HCT116 (cell line): ENCODE data around the gene PLA2G4C. TPM values are rescaled to one million over a fixed set of nuclear protein-coding genes. Genes with fewer than 3 reads are reported as not detected.

ENCODE experiments used
- ATAC-seq: fragments of 200-7000 bp; cut with Tn5 transposase; 2 replicates; pipeline ENCODE4 v1.9.1; 2020; ENCODE audit warnings: mild to moderate bottlenecking, moderate library complexity
- BruUV-seq: library from RNA; stranded (reverse); fragments of 400-500 nt; replicated peaks from 2 replicates; lab custom pipeline; 2021; lab: Mats Ljungman, UMichigan
- CTCF ChIA-PET: fragments of 300-600 bp; sonication (Branson Sonifier 250); formaldehyde crosslinking; loops from one replicate; lab custom pipeline; 2021; ENCODE audit warnings: antibody characterized with exemption; lab: Charles Lee
- POLR2A ChIA-PET: fragments of 300-600, 350-600 bp; sonication (Branson Sonifier 250); formaldehyde crosslinking; loops from one replicate; lab custom pipeline; 2021; ENCODE audit warnings: antibody characterized with exemption; lab: Charles Lee
- RAD21 ChIA-PET, 2 experiments: fragments of 300-600 bp; sonication (Branson Sonifier 250); formaldehyde crosslinking; loops; one replicate each; lab custom pipeline; 2023; ENCODE audit warnings: low total read pairs in 2 of 2; ENCODE audit not compliant: uncharacterized antibody in 2 of 2, unreplicated experiment in 2 of 2, low non-redundant PET in 1 of 2; lab: Charles Lee
- DNase-seq: peaks from one replicate; pipeline ENCODE4 v3.0.0-alpha.2; 2010; ENCODE audit warnings: low read depth, low spot score
- H2AFZ ChIP-seq: fragments of 200-600 bp; shearing (Covaris generic), sonication (generic); 2 replicates; pipeline ENCODE4 v1.6.1; 2017; ENCODE audit warnings: low read depth, mixed run types, mixed read lengths, antibody characterized with exemption, low read length; ENCODE audit not compliant: poor library complexity, severe bottlenecking
- H3K27ac ChIP-seq: 2 replicates; pipeline ENCODE4 v1.5.1; 2012; ENCODE audit warnings: low read depth, low read length
- H3K27me3 ChIP-seq: fragments of 200-600 bp; sonication (generic); 2 replicates; pipeline ENCODE4 v1.6.1; 2016; ENCODE audit warnings: mixed run types, low read length, mixed read lengths; ENCODE audit not compliant: insufficient read depth
- H3K36me3 ChIP-seq, 2 experiments: fragments of 200-500 bp in 1 of 2; fragments of 200-600 bp in 1 of 2; sonication (Bioruptor generic) in 1 of 2; sonication (generic) in 1 of 2; 2 replicates each; pipeline versions ENCODE4 v1.5.1 to v1.6.1; 2014 to 2016; ENCODE audit warnings: low read length in 2 of 2, inconsistent platforms in 1 of 2, mixed read lengths in 1 of 2, mixed run types in 1 of 2; ENCODE audit not compliant: insufficient read depth in 2 of 2, control insufficient read depth in 1 of 2
- H3K4me1 ChIP-seq, 2 experiments: fragments of 200-600 bp in 1 of 2; sonication (generic) in 1 of 2; 2 replicates each; pipeline versions ENCODE4 v1.5.1 to v1.6.1; 2012 to 2017; ENCODE audit warnings: low read length in 2 of 2, inconsistent platforms in 1 of 2, mild to moderate bottlenecking in 1 of 2, mixed read lengths in 1 of 2, mixed run types in 1 of 2, moderate library complexity in 1 of 2; ENCODE audit not compliant: insufficient read depth in 2 of 2, control insufficient read depth in 1 of 2
- H3K4me2 ChIP-seq: fragments of 200-600 bp; sonication (generic); 2 replicates; pipeline ENCODE4 v1.6.1; 2017; ENCODE audit warnings: mixed run types, low read length, mixed read lengths
- H3K4me3 ChIP-seq, 2 experiments: fragments of 200-600 bp in 1 of 2; sonication (generic) in 1 of 2; replicated peaks in 1 of 2; 2 replicates each; pipeline ENCODE4 v1.5.1; 2011 to 2016; ENCODE audit warnings: low read length in 2 of 2, control low read depth in 1 of 2, low read depth in 1 of 2, mild to moderate bottlenecking in 1 of 2, mixed read lengths in 1 of 2, mixed run types in 1 of 2
- H3K79me2 ChIP-seq: fragments of 200-600 bp; sonication (generic); 2 replicates; pipeline ENCODE4 v1.6.1; 2017; ENCODE audit warnings: mild to moderate bottlenecking, mixed run types, low read length, moderate library complexity, mixed read lengths; ENCODE audit not compliant: insufficient read depth
- H3K9ac ChIP-seq: fragments of 200-600 bp; sonication (generic); 2 replicates; pipeline ENCODE4 v1.6.1; 2016; ENCODE audit warnings: low read length, mixed read lengths
- H3K9me2 ChIP-seq: fragments of 200-600 bp; sonication (generic), shearing (Covaris generic); 2 replicates; pipeline ENCODE4 v1.6.1; 2017; ENCODE audit warnings: mixed run types, mild to moderate bottlenecking, moderate library complexity; ENCODE audit not compliant: insufficient read depth
- H3K9me3 ChIP-seq, 2 experiments: fragments of 200-500 bp in 1 of 2; fragments of 200-600 bp in 1 of 2; sonication (Bioruptor generic) in 1 of 2; sonication (generic) in 1 of 2; 2 replicates each; pipeline ENCODE4 v1.6.1; 2014 to 2017; ENCODE audit warnings: low read length in 2 of 2, mixed read lengths in 2 of 2, inconsistent platforms in 1 of 2, low read depth in 1 of 2, mild to moderate bottlenecking in 1 of 2, mixed run types in 1 of 2, moderate library complexity in 1 of 2; ENCODE audit not compliant: control insufficient read depth in 1 of 2, insufficient read depth in 1 of 2
- H4K20me1 ChIP-seq: fragments of 200-600 bp; sonication (generic), shearing (Covaris generic); 2 replicates; pipeline ENCODE4 v1.6.1; 2017; ENCODE audit warnings: mixed run types, mild to moderate bottlenecking, moderate library complexity; ENCODE audit not compliant: insufficient read depth
- ATF3 ChIP-seq: IDR thresholded peaks from 2 replicates; pipeline ENCODE4 v1.6.1; 2012
- CBX3 ChIP-seq: IDR thresholded peaks from 2 replicates; pipeline ENCODE4 v1.6.1; 2012; ENCODE audit warnings: low read depth
- CEBPB ChIP-seq: IDR thresholded peaks from 2 replicates; pipeline ENCODE4 v1.6.1; 2012; ENCODE audit warnings: low read depth
- EZH2 ChIP-seq: fragments of 200-600 bp; sonication (generic); IDR thresholded peaks from 2 replicates; pipeline ENCODE4 v1.6.1; 2017; ENCODE audit warnings: antibody characterized with exemption, mixed run types
- EZH2phosphoT487 ChIP-seq: fragments of 200-600 bp; IDR thresholded peaks from 2 replicates; pipeline ENCODE4 v1.6.1; 2018; ENCODE audit warnings: antibody characterized with exemption, borderline replicate concordance
- FOSL1 ChIP-seq: IDR thresholded peaks from 2 replicates; pipeline ENCODE4 v1.6.1; 2012; ENCODE audit warnings: low read depth
- JUND ChIP-seq: IDR thresholded peaks from 2 replicates; pipeline ENCODE4 v1.6.1; 2012
- POLR2AphosphoS5 ChIP-seq: IDR thresholded peaks from 2 replicates; pipeline ENCODE4 v1.6.1; 2011; ENCODE audit warnings: mild to moderate bottlenecking, low read depth, low read length, moderate library complexity
- RAD21 ChIP-seq: IDR thresholded peaks from 2 replicates; pipeline ENCODE4 v1.6.1; 2012; ENCODE audit warnings: low read depth, mild to moderate bottlenecking
- REST ChIP-seq: IDR thresholded peaks from 2 replicates; pipeline ENCODE4 v1.6.1; 2012; ENCODE audit warnings: low read depth
- SP1 ChIP-seq: IDR thresholded peaks from 2 replicates; pipeline ENCODE4 v1.6.1; 2012; ENCODE audit warnings: low read depth
- SRF ChIP-seq: IDR thresholded peaks from 2 replicates; pipeline ENCODE4 v1.6.1; 2012; ENCODE audit warnings: low read depth
- TCF7L2 ChIP-seq: IDR thresholded peaks from 2 replicates; pipeline ENCODE4 v1.7.0; 2011; ENCODE audit warnings: borderline replicate concordance, inconsistent platforms; ENCODE audit not compliant: insufficient read depth, insufficient read length; ENCODE audit errors: extremely low read depth
- YY1 ChIP-seq: IDR thresholded peaks from 2 replicates; pipeline ENCODE4 v1.6.1; 2011; ENCODE audit warnings: low read length, low read depth, moderate library complexity, mild to moderate bottlenecking; ENCODE audit not compliant: insufficient replicate concordance; ENCODE audit errors: extremely low read depth
- ZBTB33 ChIP-seq: IDR thresholded peaks from 2 replicates; pipeline ENCODE4 v1.6.1; 2011; ENCODE audit warnings: mild to moderate bottlenecking, low read length, moderate library complexity; ENCODE audit not compliant: insufficient replicate concordance; ENCODE audit errors: extremely low read depth
- ZNF274 ChIP-seq: fragments of 200-500 bp; sonication (Bioruptor generic); IDR thresholded peaks from 2 replicates; pipeline ENCODE4 v1.6.1; 2014; ENCODE audit warnings: mild to moderate bottlenecking, low read depth, low read length, inconsistent platforms
- intact Hi-C: fragments of 100-400 bp; cut with micrococcal nuclease; formaldehyde crosslinking; loops from 2 replicates; pipeline ENCODE4 v1.10.0; 2022
- total RNA-seq: library from RNA; stranded (reverse); gene quantifications from one replicate; pipeline ENCODE4 v1.2.1, GENCODE V29; 2021; ENCODE audit not compliant: unreplicated experiment

Gene PLA2G4C
- total RNA-seq, 1 experiment from 2014 or later = 1.7 TPM

- BruUV-seq = no TSS peak
- H3K9me3 ChIP-seq = no peaks in the 10 kb centered on the region
These were observed 10.4 kb upstream of the PLA2G4C start for GRCh38 chr19:48121066-48121465.

More at GRCh38 chr19:48121066-48121465, 10.4 kb upstream of the PLA2G4C start:
- no peaks in the 10 kb centered on the region for H3K9me2 ChIP-seq
- no peak overlapping the region for H2AFZ ChIP-seq
- peaks cover 7 to 43% of the 10 kb centered on the region in 2 experiments for H3K36me3 ChIP-seq
- no peaks in the 10 kb centered on the region for H3K27me3 ChIP-seq
- no peak overlapping the region for H3K4me3 ChIP-seq
- H3K27ac ChIP-seq = no peak overlapping the region
- ChIA-PET RAD21 (no interaction called here), CTCF (no interaction called here)
- TF ChIP-seq JUND (no peak), EZH2phosphoT487 (no peak), TCF7L2 (no peak), EZH2 (no peak), ZNF274 (no peak), ZBTB33 (no peak), CBX3 (no peak), YY1 (no peak), POLR2AphosphoS5 (no peak), REST (no peak), FOSL1 (no peak), SP1 (no peak), RAD21 (no peak), CEBPB (no peak), SRF (no peak), ATF3 (no peak)
- TF ChIP-seq, all 23 proteins: peak for 0
- Histone ChIP-seq H3K9ac (no peak overlapping the region), H3K4me2 (no peak overlapping the region), H3K4me1 (peaks cover 0 to 10% of the 10 kb centered on the region in 2 experiments; a peak in 2 of 4 replicates), H4K20me1 (no peaks in the 10 kb centered on the region), H3K79me2 (no peaks in the 10 kb centered on the region)
- POLR2A ChIA-PET = no interaction called here
- no peak for ATAC-seq
- intact Hi-C loops = no loop called here
- DNase-seq = no peak
